T-helper 22 cell (primary cell): ENCODE data around the gene BTBD2.

Source experiments
- DNase-seq: peaks from one replicate; pipeline ENCODE4 v3.0.0-alpha.2; 2020; ENCODE audit warnings: low read depth

BTBD2 gene

GRCh38 chr19:1959928-1960589, 55.5 kb downstream of the BTBD2 start:
- no peak for DNase-seq

GRCh38 chr19:1957562-1958248, 57.8 kb downstream of the BTBD2 start:
- no peak for DNase-seq

GRCh38 chr19:1956868-1957492, 58.5 kb downstream of the BTBD2 start:
- no peak for DNase-seq

GRCh38 chr19:1956122-1956494, 59.4 kb downstream of the BTBD2 start:
- DNase-seq, result no peak

- no peak for DNase-seq
Measured at GRCh38 chr19:1955171-1956121, 60.1 kb downstream of the BTBD2 start.

- DNase-seq, result no peak
Measured at GRCh38 chr19:1954532-1954933, 61.0 kb downstream of the BTBD2 start.

GRCh38 chr19:1953441-1954094, 61.9 kb downstream of the BTBD2 start:
- no peak for DNase-seq

- DNase-seq, result no peak
Measured at GRCh38 chr19:1953037-1953436, 62.5 kb downstream of the BTBD2 start.

- DNase-seq, result no peak
Measured at GRCh38 chr19:1952635-1953034, 62.9 kb downstream of the BTBD2 start.

GRCh38 chr19:1950640-1951039, 64.9 kb downstream of the BTBD2 start:
- no peak for DNase-seq

GRCh38 chr19:1949304-1950101, 66.0 kb downstream of the BTBD2 start:
- no peak for DNase-seq

- DNase-seq, result no peak
Measured at GRCh38 chr19:1947651-1948209, 67.8 kb downstream of the BTBD2 start.

GRCh38 chr19:1945899-1946298, 69.6 kb downstream of the BTBD2 start:
- no peak for DNase-seq

GRCh38 chr19:1944916-1945561, 70.5 kb downstream of the BTBD2 start:
- DNase-seq, result no peak

- no peak for DNase-seq
Measured at GRCh38 chr19:1944088-1944915, 71.2 kb downstream of the BTBD2 start.

- no peak for DNase-seq
Measured at GRCh38 chr19:1943661-1944087, 71.8 kb downstream of the BTBD2 start.

GRCh38 chr19:1942934-1943555, 72.5 kb downstream of the BTBD2 start:
- no peak for DNase-seq

- DNase-seq, result peak; percentile 78
Measured at GRCh38 chr19:1942078-1942933, 73.2 kb downstream of the BTBD2 start.
